NCI-H146 treated with DMSO at 0.1 percent for 48 hours (cell line): ENCODE data around the gene SLC30A3.

ENCODE experiments used
- DNase-seq: peaks from one replicate; lab custom pipeline; 2025; ENCODE audit not compliant: unreplicated experiment; lab: John Stamatoyannopoulos, UW

The SLC30A3 gene

DNA sequence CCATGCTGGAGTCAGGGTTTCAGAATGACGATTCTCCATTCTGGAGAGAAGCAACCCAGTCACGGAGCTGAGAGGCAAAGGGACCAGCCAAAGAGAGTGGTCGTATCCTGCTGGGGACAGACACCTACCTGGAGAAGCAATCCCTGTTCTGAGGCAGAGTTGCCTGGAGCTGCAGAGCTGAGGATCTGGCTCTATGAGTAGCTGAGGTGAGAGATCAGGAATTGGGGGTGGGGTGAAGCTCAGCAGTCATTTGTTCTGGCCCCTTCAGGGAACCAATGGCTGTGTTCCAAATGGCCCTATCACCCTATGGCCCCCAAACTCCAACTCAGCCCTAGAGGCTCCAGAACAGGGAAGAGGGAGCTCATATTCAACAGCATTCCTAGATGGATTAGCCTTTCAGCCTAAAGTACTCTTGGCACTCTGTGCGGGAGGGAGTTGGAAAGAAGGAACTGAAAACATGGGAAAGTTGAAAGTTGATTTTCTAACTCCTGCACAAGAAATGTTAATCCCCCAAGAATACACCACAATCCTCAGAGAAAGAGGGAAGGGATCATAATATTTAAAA lies 54.3 kb downstream of the SLC30A3 start:
- DNase-seq = no peak

DNA sequence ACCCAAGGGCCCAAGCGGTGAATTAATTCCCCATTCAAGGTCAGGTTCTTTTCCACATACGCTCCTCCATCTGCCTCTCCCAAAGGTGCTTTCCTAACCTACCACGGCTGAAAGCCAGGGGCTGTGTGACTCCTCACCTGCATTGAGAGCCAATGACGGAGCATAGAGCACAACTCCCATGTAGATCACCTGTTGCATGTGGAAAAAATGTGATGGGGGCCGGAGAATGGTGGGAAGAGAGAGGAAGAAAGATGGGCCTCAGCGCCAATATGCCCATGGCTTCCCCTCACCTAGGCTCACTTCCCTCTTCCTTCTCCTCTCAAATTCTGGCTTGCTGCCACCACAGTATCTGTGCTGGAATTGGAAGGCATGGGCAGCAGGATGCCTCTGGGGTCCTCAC lies 56.5 kb downstream of the SLC30A3 start:
- DNase-seq = no peak

DNA sequence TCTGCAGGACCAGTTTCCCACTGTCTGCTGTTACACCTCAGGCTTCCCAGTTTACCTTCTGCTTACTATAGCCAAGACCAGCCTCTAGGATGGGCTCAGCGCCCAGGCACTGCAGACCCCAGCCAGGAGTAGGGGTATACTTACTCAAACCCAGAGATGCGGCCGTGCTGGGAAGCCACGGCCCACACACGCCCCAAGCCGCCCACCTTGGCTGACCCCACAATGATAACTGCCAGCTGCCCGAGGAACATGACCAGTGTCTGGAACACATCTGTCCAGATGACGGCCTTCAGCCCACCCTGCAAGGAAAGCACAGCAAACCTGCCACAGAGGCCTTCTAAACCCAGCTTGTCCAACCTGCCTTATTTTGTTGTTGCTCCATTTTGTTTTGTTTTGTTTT lies 57.6 kb downstream of the SLC30A3 start:
- DNase-seq = no peak

DNA sequence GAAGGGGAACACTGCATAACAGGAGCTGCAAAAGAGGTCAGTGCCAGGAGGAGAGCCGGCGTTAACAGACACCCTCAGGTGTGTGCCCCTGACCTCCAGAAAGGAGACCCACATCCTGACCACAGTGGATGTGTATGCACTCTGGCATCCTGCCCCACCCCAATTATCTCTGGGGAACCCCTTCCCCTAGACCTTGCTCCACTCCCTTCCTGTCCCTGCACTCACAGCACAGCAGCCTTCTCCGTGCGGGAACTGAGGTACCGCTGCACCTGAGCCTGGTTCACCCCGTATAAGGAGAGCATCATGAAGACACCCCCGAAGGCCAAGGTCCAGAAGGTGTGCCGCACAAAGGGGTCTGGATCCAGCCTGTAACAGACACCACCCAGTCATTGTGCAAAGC lies 58.3 kb downstream of the SLC30A3 start:
- DNase-seq = no peak

DNA sequence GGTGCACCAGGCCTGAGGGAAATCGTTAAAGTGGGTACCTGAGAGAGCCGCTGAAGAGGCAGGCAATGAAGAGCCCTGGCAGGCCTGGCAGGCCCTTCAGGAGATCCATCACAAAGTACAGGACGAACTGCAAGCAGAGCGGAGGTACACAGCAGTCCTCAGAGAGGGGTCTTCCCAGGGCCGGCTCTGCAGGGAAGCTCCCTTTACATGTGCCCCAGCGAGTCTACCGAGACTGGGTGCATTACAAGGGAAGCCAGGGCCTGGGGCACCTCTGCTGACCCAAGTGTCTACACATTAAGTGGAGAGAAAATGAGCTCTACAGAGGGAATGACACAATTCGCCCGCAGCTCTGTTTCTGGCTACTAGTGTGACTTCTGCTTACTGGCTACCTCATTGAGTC lies 59.1 kb downstream of the SLC30A3 start:
- no peak for DNase-seq
